Left lung (tissue), 10 donors: ENCODE data around the gene GALNT13. TPM values are rescaled to one million over a fixed set of nuclear protein-coding genes. Genes with fewer than 3 reads are reported as not detected.
A peak's percentile ranks its signal among the peaks of the same experiment; 100 is the strongest.

Experiments used
- ATAC-seq: fragments of 200-7000 bp; cut with Tn5 transposase; one replicate; pipeline ENCODE4 v1.9.1; 2020; ENCODE audit warnings: moderate library complexity
- DNase-seq, 4 donors: peaks; one replicate each; pipeline ENCODE4 v3.0.0-alpha.2; 2013 to 2020
- H3K27ac ChIP-seq, 2 donors: fragments of 200-600 bp; sonication (generic) in 1 of 2; one replicate each; pipeline versions ENCODE4 v1.5.0 to v1.8.0; 2020 to 2021
- H3K27me3 ChIP-seq, 2 donors: fragments of 200-600 bp; sonication (generic) in 1 of 2; one replicate each; pipeline versions ENCODE4 v1.5.0 to v1.8.0; 2020 to 2021
- H3K36me3 ChIP-seq, 2 donors: fragments of 200-600 bp; sonication (generic) in 1 of 2; one replicate each; pipeline versions ENCODE4 v1.5.0 to v1.8.0; 2020 to 2021
- H3K4me1 ChIP-seq, 2 donors: fragments of 200-600 bp; one replicate each; pipeline ENCODE4 v1.8.0; 2021
- H3K4me3 ChIP-seq, 2 donors: fragments of 200-600 bp; sonication (generic) in 1 of 2; one replicate each; pipeline versions ENCODE4 v1.5.0 to v1.8.0; 2020 to 2021; ENCODE audit warnings: mild to moderate bottlenecking in 1 of 2
- H3K9me3 ChIP-seq, 2 donors: fragments of 200-600 bp; sonication (generic) in 1 of 2; one replicate each; pipeline versions ENCODE4 v1.5.0 to v1.8.0; 2020 to 2021
- CTCF ChIP-seq, 2 donors: fragments of 200-600 bp; sonication (generic) in 1 of 2; IDR thresholded peaks; one replicate each; pipeline versions ENCODE4 v1.5.0 to v1.8.0; 2021; ENCODE audit warnings: antibody characterized with exemption in 2 of 2
- intact Hi-C, 2 donors: fragments of 100-400 bp; cut with DNase I; formaldehyde crosslinking; loops; one replicate each; pipeline versions ENCODE4 v1.11.2 to v1.14.2; 2022
- polyA plus RNA-seq, 6 donors: library from polyadenylated mRNA; unstranded; fragments of 120-200 nt; gene quantifications; one replicate each; pipeline ENCODE4 v1.2.1, GENCODE V29; 2013; ENCODE audit not compliant: insufficient read length in 6 of 6
- total RNA-seq, 2 donors: library from RNA; stranded (reverse); fragmentation: NEBNext Ultra II Directional; extraction: Animal tissue kit (Norgen Biotek cat#: 25700); gene quantifications; one replicate each; pipeline ENCODE4 v1.2.1, GENCODE V29; 2021
- donor health status: DM: no; HTN: yes; CAD: no.
- donor health status: DM: no; HTN: no; CAD: no.

GALNT13 gene
- total and polyA plus RNA-seq, 8 donors, result 1.1 to 26.4 (median 5.9) TPM

DNA sequence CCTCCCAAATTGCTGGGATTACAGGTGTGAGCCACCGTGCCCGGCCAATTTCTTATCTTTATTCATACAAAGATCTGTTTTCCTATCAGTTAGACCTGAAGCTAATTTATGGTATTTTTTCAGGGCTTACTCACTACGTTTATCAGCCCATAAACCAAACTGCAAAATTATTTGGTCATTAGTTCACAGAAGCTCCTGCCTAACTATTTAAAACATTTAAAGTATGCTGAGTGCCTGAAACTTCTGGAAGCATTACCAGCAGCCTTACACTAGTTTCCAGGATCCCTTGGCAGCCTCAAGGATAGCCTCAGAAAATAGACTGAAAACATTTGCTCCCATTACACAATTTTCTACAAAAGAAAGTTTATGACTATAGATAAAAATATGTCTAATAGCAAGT is 68.8 kb downstream of the GALNT13 start:
- DNase-seq (peak in 1 of 4 donors; percentile 21), ATAC-seq (peak; percentile 74)
- H3K27ac ChIP-seq, result no peak overlapping the region
- H3K36me3 ChIP-seq, result no peaks in the 10 kb centered on the region
- no peaks in the 10 kb centered on the region for H3K4me1 ChIP-seq
- H3K4me3 ChIP-seq, result no peak overlapping the region
- intact Hi-C loops, result no loop called here
- H3K27me3 ChIP-seq, result no peaks in the 10 kb centered on the region
- TF ChIP-seq CTCF (IDR thresholded peaks at IDR 0.05), result no peak
- no peaks in the 10 kb centered on the region for H3K9me3 ChIP-seq

- no peaks in the 10 kb centered on the region for H3K4me1 ChIP-seq
- no peak for TF ChIP-seq CTCF (IDR thresholded peaks at IDR 0.05)
- H3K27me3 ChIP-seq, result no peaks in the 10 kb centered on the region
- H3K27ac ChIP-seq, result no peak overlapping the region
- intact Hi-C loops, result no loop called here
- H3K36me3 ChIP-seq, result no peaks in the 10 kb centered on the region
- DNase-seq (no peak), ATAC-seq (no peak)
- no peak overlapping the region for H3K4me3 ChIP-seq
- H3K9me3 ChIP-seq, result no peaks in the 10 kb centered on the region
These were observed 73.1 kb downstream of the GALNT13 start for GRCh38 chr2:153944800-153945199.

GRCh38 chr2:153946036-153946435 is 74.3 kb downstream of the GALNT13 start:
- no peak for TF ChIP-seq CTCF (IDR thresholded peaks at IDR 0.05)
- intact Hi-C loops, result no loop called here
- H3K27ac ChIP-seq, result no peak overlapping the region
- no peaks in the 10 kb centered on the region for H3K27me3 ChIP-seq
- no peak overlapping the region for H3K4me3 ChIP-seq
- no peaks in the 10 kb centered on the region for H3K9me3 ChIP-seq
- ATAC-seq (no peak), DNase-seq (no peak)
- no peaks in the 10 kb centered on the region for H3K36me3 ChIP-seq
- H3K4me1 ChIP-seq, result no peaks in the 10 kb centered on the region

DNA sequence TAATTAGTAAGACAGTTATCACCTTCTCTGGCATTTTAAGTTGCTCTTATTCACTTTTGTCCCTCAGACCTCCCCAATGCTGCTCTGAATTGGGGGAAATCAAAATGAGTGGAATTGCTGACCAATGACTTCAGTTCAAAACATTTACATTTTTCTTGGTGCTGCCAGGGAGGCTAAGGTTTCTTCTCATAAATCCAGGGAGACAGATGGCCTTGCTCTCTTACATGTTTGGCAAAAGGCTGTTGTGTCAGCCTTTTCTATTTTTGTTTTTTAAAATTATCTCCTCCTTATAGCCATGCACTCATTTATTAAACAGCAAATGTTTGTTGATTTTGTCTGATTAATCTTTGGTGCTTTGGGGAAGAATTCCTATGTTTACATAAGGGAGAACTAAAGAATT is 82.0 kb downstream of the GALNT13 start:
- Histone ChIP-seq H3K4me1 (no peaks in the 10 kb centered on the region), H3K36me3 (no peaks in the 10 kb centered on the region), H3K27me3 (no peaks in the 10 kb centered on the region), H3K9me3 (peaks cover 0 to 8% of the 10 kb centered on the region in 2 donors), H3K4me3 (no peak overlapping the region), H3K27ac (no peak overlapping the region)
- ATAC-seq, result no peak
- TF ChIP-seq CTCF (IDR thresholded peaks at IDR 0.05), result no peak
- intact Hi-C loops, result no loop called here
- no peak for DNase-seq

- Histone ChIP-seq H3K27me3 (no peaks in the 10 kb centered on the region), H3K4me3 (no peak overlapping the region), H3K27ac (no peak overlapping the region), H3K36me3 (no peaks in the 10 kb centered on the region), H3K9me3 (peaks cover 0 to 10% of the 10 kb centered on the region in 2 donors), H3K4me1 (no peaks in the 10 kb centered on the region)
- ATAC-seq, result no peak
- DNase-seq, result no peak
- intact Hi-C loops, result no loop called here
- TF ChIP-seq CTCF (IDR thresholded peaks at IDR 0.05), result no peak
These were observed 91.5 kb downstream of the GALNT13 start for GRCh38 chr2:153963256-153963655.
